HEK293 (cell line): ENCODE data around the gene GINS1.

ENCODE experiments used
- YY1 ChIP-seq: fragments of 450-650 bp; formaldehyde crosslinking; IDR thresholded peaks from 2 replicates; pipeline ENCODE4 v1.5.1; 2018; ENCODE audit warnings: missing biosample characterization, missing genetic modification characterization
- ZIC2 ChIP-seq: fragments of 450-650 bp; formaldehyde crosslinking; IDR thresholded peaks from 2 replicates; pipeline ENCODE4 v1.5.1; 2016; ENCODE audit warnings: missing biosample characterization, missing genetic modification characterization
- ZNF530 ChIP-seq: fragments of 450-650 bp; formaldehyde crosslinking; IDR thresholded peaks from 2 replicates; pipeline ENCODE4 v1.5.1; 2016; ENCODE audit warnings: low read depth, missing biosample characterization, missing genetic modification characterization
- TF ChIP-seq, protein P1 (sequence below): fragments of 450-650 bp; formaldehyde crosslinking; IDR thresholded peaks from 2 replicates; pipeline ENCODE4 v1.5.1; 2016; ENCODE audit warnings: missing biosample characterization, missing genetic modification characterization

DNA sequence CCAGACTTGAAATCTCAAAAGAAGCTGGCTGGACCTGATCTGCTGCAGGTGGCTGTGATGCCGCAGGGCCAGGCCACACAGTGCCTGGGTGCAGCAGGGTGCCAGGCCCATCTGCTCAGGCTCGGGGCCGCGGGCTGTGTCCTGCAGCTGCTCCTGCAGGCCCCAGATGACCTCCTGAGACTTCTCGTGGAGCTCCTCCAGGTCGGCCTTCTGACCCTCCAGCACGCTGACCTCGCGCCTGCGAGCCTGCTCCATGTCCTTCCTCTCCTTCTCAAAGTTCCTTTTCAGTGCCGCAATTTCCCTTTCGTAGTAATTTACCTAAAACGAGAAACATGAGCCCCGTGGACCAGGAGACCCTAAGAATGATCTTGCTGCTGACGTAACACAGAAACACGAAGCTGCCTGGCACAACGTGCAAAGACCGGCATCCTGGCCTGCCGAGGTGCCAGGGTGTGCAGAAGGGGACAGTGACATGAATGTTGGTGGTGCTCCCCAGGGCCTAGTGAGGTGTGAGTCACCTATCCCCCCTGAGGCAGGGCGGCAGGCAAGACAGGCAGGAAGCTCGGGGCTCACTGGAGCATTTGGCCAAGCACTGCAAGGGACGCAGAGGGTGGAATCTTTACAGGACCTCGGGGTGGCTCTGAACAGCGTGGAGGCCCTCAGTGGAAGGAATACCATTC, 71.6 kb downstream of the GINS1 start:
- TF ChIP-seq, protein P1, sequence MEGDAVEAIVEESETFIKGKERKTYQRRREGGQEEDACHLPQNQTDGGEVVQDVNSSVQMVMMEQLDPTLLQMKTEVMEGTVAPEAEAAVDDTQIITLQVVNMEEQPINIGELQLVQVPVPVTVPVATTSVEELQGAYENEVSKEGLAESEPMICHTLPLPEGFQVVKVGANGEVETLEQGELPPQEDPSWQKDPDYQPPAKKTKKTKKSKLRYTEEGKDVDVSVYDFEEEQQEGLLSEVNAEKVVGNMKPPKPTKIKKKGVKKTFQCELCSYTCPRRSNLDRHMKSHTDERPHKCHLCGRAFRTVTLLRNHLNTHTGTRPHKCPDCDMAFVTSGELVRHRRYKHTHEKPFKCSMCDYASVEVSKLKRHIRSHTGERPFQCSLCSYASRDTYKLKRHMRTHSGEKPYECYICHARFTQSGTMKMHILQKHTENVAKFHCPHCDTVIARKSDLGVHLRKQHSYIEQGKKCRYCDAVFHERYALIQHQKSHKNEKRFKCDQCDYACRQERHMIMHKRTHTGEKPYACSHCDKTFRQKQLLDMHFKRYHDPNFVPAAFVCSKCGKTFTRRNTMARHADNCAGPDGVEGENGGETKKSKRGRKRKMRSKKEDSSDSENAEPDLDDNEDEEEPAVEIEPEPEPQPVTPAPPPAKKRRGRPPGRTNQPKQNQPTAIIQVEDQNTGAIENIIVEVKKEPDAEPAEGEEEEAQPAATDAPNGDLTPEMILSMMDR (tag by site-specific recombination), result no peak
- TF ChIP-seq YY1 (tag by site-specific recombination), result no peak
- TF ChIP-seq ZIC2, result no peak
- TF ChIP-seq ZNF530 (tag by site-specific recombination), result no peak
